ENCODE results near the gene MLLT3.
A peak's percentile ranks its signal among the peaks of the same experiment; 100 is the strongest.

The MLLT3 gene

GRCh38 chr9:20300430-20301115 lies 321.7 kb downstream of the MLLT3 start:
- no peak overlapping the region for H3K4me3 ChIP-seq (ENCODE audit: low read length in 2 of 2)
- H3K9me3 ChIP-seq (ENCODE audit: control insufficient read depth in 2 of 2, low read length in 2 of 2) = no peaks in the 10 kb centered on the region
- H3K9ac ChIP-seq (ENCODE audit: low read depth in 1 of 2, low read length in 2 of 2) = no peak overlapping the region
- H3K36me3 ChIP-seq (ENCODE audit: control insufficient read depth in 2 of 2, insufficient read depth in 2 of 2, low read length in 2 of 2) = no peaks in the 10 kb centered on the region
- H3K4me1 ChIP-seq (ENCODE audit: control insufficient read depth in 2 of 2, insufficient read depth in 2 of 2, low read length in 2 of 2) = no peaks in the 10 kb centered on the region
- no peaks in the 10 kb centered on the region for H3K27me3 ChIP-seq (ENCODE audit: control insufficient read depth in 2 of 2, insufficient read depth in 2 of 2, low read length in 2 of 2)
- no peak overlapping the region for H3K27ac ChIP-seq (ENCODE audit: low read depth in 2 of 2, low read length in 2 of 2)

- Histone ChIP-seq H3K27me3 (ENCODE audit: control insufficient read depth in 2 of 2, insufficient read depth in 2 of 2, low read length in 2 of 2) (no peaks in the 10 kb centered on the region), H3K27ac (ENCODE audit: low read depth in 2 of 2, low read length in 2 of 2) (peak overlapping the region in 1 of 2 donors; percentile 12), H3K9ac (ENCODE audit: low read depth in 1 of 2, low read length in 2 of 2) (no peak overlapping the region), H3K4me1 (ENCODE audit: control insufficient read depth in 2 of 2, insufficient read depth in 2 of 2, low read length in 2 of 2) (no peaks in the 10 kb centered on the region), H3K9me3 (ENCODE audit: control insufficient read depth in 2 of 2, low read length in 2 of 2) (no peaks in the 10 kb centered on the region), H3K4me3 (ENCODE audit: low read length in 2 of 2) (no peak overlapping the region), H3K36me3 (ENCODE audit: control insufficient read depth in 2 of 2, insufficient read depth in 2 of 2, low read length in 2 of 2) (no peaks in the 10 kb centered on the region)
Observed at GRCh38 chr9:20297646-20298084, 324.6 kb downstream of the MLLT3 start.

- Histone ChIP-seq H3K4me3 (ENCODE audit: low read length in 2 of 2) (no peak overlapping the region), H3K27ac (ENCODE audit: low read depth in 2 of 2, low read length in 2 of 2) (no peak overlapping the region), H3K4me1 (ENCODE audit: control insufficient read depth in 2 of 2, insufficient read depth in 2 of 2, low read length in 2 of 2) (no peaks in the 10 kb centered on the region), H3K9ac (ENCODE audit: low read depth in 1 of 2, low read length in 2 of 2) (no peak overlapping the region), H3K27me3 (ENCODE audit: control insufficient read depth in 2 of 2, insufficient read depth in 2 of 2, low read length in 2 of 2) (no peaks in the 10 kb centered on the region), H3K36me3 (ENCODE audit: control insufficient read depth in 2 of 2, insufficient read depth in 2 of 2, low read length in 2 of 2) (no peaks in the 10 kb centered on the region), H3K9me3 (ENCODE audit: control insufficient read depth in 2 of 2, low read length in 2 of 2) (no peaks in the 10 kb centered on the region)
Observed at GRCh38 chr9:20295555-20295954, 326.7 kb downstream of the MLLT3 start.

- Histone ChIP-seq H3K9me3 (ENCODE audit: control insufficient read depth in 2 of 2, low read length in 2 of 2) (no peaks in the 10 kb centered on the region), H3K4me1 (ENCODE audit: control insufficient read depth in 2 of 2, insufficient read depth in 2 of 2, low read length in 2 of 2) (no peaks in the 10 kb centered on the region), H3K27me3 (ENCODE audit: control insufficient read depth in 2 of 2, insufficient read depth in 2 of 2, low read length in 2 of 2) (no peaks in the 10 kb centered on the region), H3K36me3 (ENCODE audit: control insufficient read depth in 2 of 2, insufficient read depth in 2 of 2, low read length in 2 of 2) (no peaks in the 10 kb centered on the region), H3K27ac (ENCODE audit: low read depth in 2 of 2, low read length in 2 of 2) (no peak overlapping the region), H3K9ac (ENCODE audit: low read depth in 1 of 2, low read length in 2 of 2) (no peak overlapping the region), H3K4me3 (ENCODE audit: low read length in 2 of 2) (no peak overlapping the region)
Observed at GRCh38 chr9:20294046-20294750, 328.1 kb downstream of the MLLT3 start.

GRCh38 chr9:20292002-20292401 lies 330.3 kb downstream of the MLLT3 start:
- Histone ChIP-seq H3K27me3 (ENCODE audit: control insufficient read depth in 2 of 2, insufficient read depth in 2 of 2, low read length in 2 of 2) (no peaks in the 10 kb centered on the region), H3K9ac (ENCODE audit: low read depth in 1 of 2, low read length in 2 of 2) (no peak overlapping the region), H3K4me1 (ENCODE audit: control insufficient read depth in 2 of 2, insufficient read depth in 2 of 2, low read length in 2 of 2) (no peaks in the 10 kb centered on the region), H3K9me3 (ENCODE audit: control insufficient read depth in 2 of 2, low read length in 2 of 2) (no peaks in the 10 kb centered on the region), H3K36me3 (ENCODE audit: control insufficient read depth in 2 of 2, insufficient read depth in 2 of 2, low read length in 2 of 2) (no peaks in the 10 kb centered on the region), H3K4me3 (ENCODE audit: low read length in 2 of 2) (no peak overlapping the region), H3K27ac (ENCODE audit: low read depth in 2 of 2, low read length in 2 of 2) (no peak overlapping the region)

All from mucosa of rectum (tissue), 2 donors.